HepG2 (cell line): ENCODE results near the gene SYPL2. TPM values are rescaled to one million over a fixed set of nuclear protein-coding genes. Genes with fewer than 3 reads are reported as not detected.

Experiments used
- ARNT ChIP-seq: fragments of 450-650 bp; IDR thresholded peaks from 2 replicates; pipeline ENCODE4 v1.6.1; 2017
- CBX2 ChIP-seq, 2 experiments: fragments of 200-600 bp in 1 of 2; sonication (generic); formaldehyde crosslinking in 1 of 2; IDR thresholded peaks; 2 replicates each; pipeline versions ENCODE4 v1.7.0 to v1.8.1; 2018 to 2022; ENCODE audit warnings: low read depth in 2 of 2, low read length in 1 of 2, mild to moderate bottlenecking in 1 of 2, missing genetic modification reagents in 1 of 2
- FOSL2 ChIP-seq: sonication (generic); formaldehyde crosslinking; IDR thresholded peaks from 2 replicates; pipeline ENCODE4 v1.4.0; 2020; ENCODE audit warnings: missing genetic modification reagents
- FOXK2 ChIP-seq: fragments of 450-650 bp; IDR thresholded peaks from 2 replicates; pipeline ENCODE4 v1.6.1; 2016
- GABPA ChIP-seq, 2 experiments: IDR thresholded peaks; 2 replicates each; pipeline ENCODE4 v1.6.1; 2011 to 2016; ENCODE audit warnings: low read depth in 2 of 2, low read length in 1 of 2, missing biosample characterization in 1 of 2, missing genetic modification characterization in 1 of 2
- ISX ChIP-seq: sonication (generic); formaldehyde crosslinking; conservative IDR thresholded peaks from 2 replicates; pipeline ENCODE4 v1.5.0; 2020; ENCODE audit warnings: missing genetic modification reagents
- NFE2L2 ChIP-seq: fragments of 150-350 bp; IDR thresholded peaks from 2 replicates; pipeline ENCODE4 v1.6.1; 2014; ENCODE audit warnings: low read length
- NR3C1 ChIP-seq: sonication (generic); formaldehyde crosslinking; IDR thresholded peaks from 2 replicates; pipeline ENCODE4 v1.4.0; 2020; ENCODE audit warnings: missing genetic modification reagents
- PAWR ChIP-seq: sonication (generic); formaldehyde crosslinking; IDR thresholded peaks from 2 replicates; pipeline ENCODE4 v1.4.0; 2020; ENCODE audit warnings: missing genetic modification reagents, mild to moderate bottlenecking, borderline replicate concordance
- POLR2G ChIP-seq: fragments of 200-400 bp; formaldehyde crosslinking; IDR thresholded peaks from 2 replicates; pipeline ENCODE4 v1.6.1; 2018; ENCODE audit warnings: mild to moderate bottlenecking, low read depth, low read length, moderate library complexity
- SUZ12 ChIP-seq: fragments of 150-350 bp; IDR thresholded peaks from 2 replicates; pipeline ENCODE4 v1.6.1; 2014; ENCODE audit warnings: low read depth, low read length
- TMF1 ChIP-seq: sonication (generic); formaldehyde crosslinking; IDR thresholded peaks from 2 replicates; pipeline ENCODE4 v1.8.1; 2022; ENCODE audit warnings: low read depth, missing genetic modification reagents
- WIZ ChIP-seq: sonication (generic); formaldehyde crosslinking; IDR thresholded peaks from 2 replicates; pipeline ENCODE4 v1.5.1; 2020; ENCODE audit warnings: mild to moderate bottlenecking, missing genetic modification reagents
- ZFP1 ChIP-seq: IDR thresholded peaks from 2 replicates; pipeline ENCODE4 v1.6.1; 2016
- ZMYM4 ChIP-seq: sonication (generic); formaldehyde crosslinking; IDR thresholded peaks from 2 replicates; pipeline ENCODE4 v1.8.1; 2023; ENCODE audit warnings: mild to moderate bottlenecking, missing genetic modification reagents
- ZNF205 ChIP-seq: IDR thresholded peaks from 2 replicates; pipeline ENCODE4 v1.6.1; 2018; ENCODE audit warnings: missing biosample characterization, missing genetic modification reagents
- ZNF235 ChIP-seq: sonication (generic); formaldehyde crosslinking; IDR thresholded peaks from 2 replicates; pipeline ENCODE4 v1.8.1; 2023; ENCODE audit warnings: mild to moderate bottlenecking, missing genetic modification reagents, borderline replicate concordance
- ZNF343 ChIP-seq: sonication (generic); formaldehyde crosslinking; IDR thresholded peaks from 2 replicates; pipeline ENCODE4 v1.4.0; 2020; ENCODE audit warnings: mild to moderate bottlenecking, missing genetic modification reagents
- ZNF441 ChIP-seq: sonication (generic); formaldehyde crosslinking; IDR thresholded peaks from 2 replicates; pipeline ENCODE4 v1.7.0; 2021; ENCODE audit warnings: missing genetic modification reagents, borderline replicate concordance
- ZNF446 ChIP-seq: sonication (generic); formaldehyde crosslinking; IDR thresholded peaks from 2 replicates; pipeline ENCODE4 v1.5.0; 2020; ENCODE audit warnings: mild to moderate bottlenecking, missing genetic modification reagents
- ZNF530 ChIP-seq: sonication (generic); formaldehyde crosslinking; IDR thresholded peaks from 2 replicates; pipeline ENCODE4 v1.5.0; 2020; ENCODE audit warnings: low read depth, mild to moderate bottlenecking, missing genetic modification reagents
- ZNF747 ChIP-seq: sonication (generic); formaldehyde crosslinking; IDR thresholded peaks from 2 replicates; pipeline ENCODE4 v1.8.1; 2023; ENCODE audit warnings: missing genetic modification reagents, mild to moderate bottlenecking, borderline replicate concordance
- ZNF788 ChIP-seq: sonication (generic); formaldehyde crosslinking; IDR thresholded peaks from 2 replicates; pipeline ENCODE4 v1.5.0; 2020; ENCODE audit warnings: mild to moderate bottlenecking, missing genetic modification reagents, borderline replicate concordance
- ZSCAN30 ChIP-seq: sonication (generic); formaldehyde crosslinking; IDR thresholded peaks from 2 replicates; pipeline ENCODE4 v1.5.0; 2020; ENCODE audit warnings: mild to moderate bottlenecking, missing genetic modification reagents
- polyA plus RNA-seq, 8 experiments: library from polyadenylated mRNA; depleted of rRNA in 3 of 8; stranded (reverse) in 7 of 8; unstranded in 1 of 8; fragments of >200 nt; fragmentation: Illumina TruSeq in 4 of 8; extraction: Trizol in 4 of 8; gene quantifications; 2 replicates each; pipeline versions ENCODE4 v1.2.1 to v1.2.3, GENCODE V29; 2011 to 2016; ENCODE audit warnings: low read depth in 4 of 8, missing spikeins in 1 of 8, mixed read lengths in 1 of 8; ENCODE audit not compliant: insufficient read depth in 1 of 8
- total RNA-seq, 5 experiments: library from RNA; depleted of rRNA; stranded (reverse); fragments of >200 nt; fragmentation: Illumina TruSeq; extraction: Trizol; gene quantifications; 2 replicates each; pipeline ENCODE4 v1.2.3, GENCODE V29; 2016; ENCODE audit warnings: low read depth in 1 of 5
- TF ChIP-seq, protein P1 (sequence below): sonication (generic); formaldehyde crosslinking; IDR thresholded peaks from 2 replicates; pipeline ENCODE4 v1.5.1; 2020; ENCODE audit warnings: missing genetic modification reagents, mild to moderate bottlenecking, borderline replicate concordance
- TF ChIP-seq, protein P2 (sequence below): conservative IDR thresholded peaks from 2 replicates; pipeline ENCODE4 v1.6.1; 2018; ENCODE audit warnings: missing genetic modification reagents
- TF ChIP-seq, protein P3 (sequence below): sonication (generic); formaldehyde crosslinking; IDR thresholded peaks from 2 replicates; pipeline ENCODE4 v1.5.0; 2020; ENCODE audit warnings: mild to moderate bottlenecking, missing genetic modification reagents
- TF ChIP-seq, protein P4 (sequence below): sonication (generic); formaldehyde crosslinking; IDR thresholded peaks from 2 replicates; pipeline ENCODE4 v1.4.0; 2020; ENCODE audit warnings: missing genetic modification reagents; ENCODE audit errors: not compliant biosample characterization

Gene SYPL2
- total and polyA plus RNA-seq, 2 of the 13 experiments (the other 11 are each of a cell fraction or from before 2014, with no cell fraction given) = 0.17 to 0.24 TPM

- TF ChIP-seq ZNF205 (CRISPR knock-in tag) (no peak), TMF1 (no peak), ZNF235 (CRISPR knock-in tag) (no peak), CBX2 (IDR thresholded peaks at IDR 0.05; ENCODE audit: low read depth, low read length) (no peak), CBX2 (CRISPR knock-in tag; IDR thresholded peaks at IDR 0.05; ENCODE audit: low read depth) (no peak), GABPA (IDR thresholded peaks at IDR 0.05; ENCODE audit: low read depth, low read length) (no peak), GABPA (CRISPR knock-in tag; IDR thresholded peaks at IDR 0.05; ENCODE audit: low read depth) (0 out of 2 replicates have a peak, but pooled peaks have one; percentile 23), POLR2G (no peak), NFE2L2 (no peak), ZNF788 (CRISPR knock-in tag) (no peak), PAWR (no peak), ISX (no peak), ZNF446 (CRISPR knock-in tag) (no peak), ZNF747 (CRISPR knock-in tag) (no peak), ZNF530 (CRISPR knock-in tag) (no peak), FOSL2 (CRISPR knock-in tag) (peak; percentile 47), ZSCAN30 (CRISPR knock-in tag) (no peak), ZFP1 (no peak), ARNT (no peak), NR3C1 (CRISPR knock-in tag) (no peak), SUZ12 (no peak), WIZ (CRISPR knock-in tag) (no peak), ZMYM4 (no peak), ZNF343 (CRISPR knock-in tag) (no peak), FOXK2 (peak; percentile 57), ZNF441 (CRISPR knock-in tag) (no peak)
- TF ChIP-seq, protein P1, sequence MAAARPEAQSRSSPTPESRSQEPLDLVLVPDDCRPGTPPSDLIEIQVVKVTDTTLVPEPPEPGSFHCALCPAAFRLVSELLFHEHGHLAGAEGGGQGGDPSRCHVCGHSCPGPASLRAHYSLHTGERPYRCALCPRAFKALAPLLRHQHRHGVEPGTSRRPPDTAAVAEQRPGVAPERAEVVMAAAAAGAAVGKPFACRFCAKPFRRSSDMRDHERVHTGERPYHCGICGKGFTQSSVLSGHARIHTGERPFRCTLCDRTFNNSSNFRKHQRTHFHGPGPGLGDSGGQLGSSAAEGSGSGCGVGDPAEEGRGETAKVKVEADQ (CRISPR knock-in tag) = no peak
- TF ChIP-seq, protein P2, sequence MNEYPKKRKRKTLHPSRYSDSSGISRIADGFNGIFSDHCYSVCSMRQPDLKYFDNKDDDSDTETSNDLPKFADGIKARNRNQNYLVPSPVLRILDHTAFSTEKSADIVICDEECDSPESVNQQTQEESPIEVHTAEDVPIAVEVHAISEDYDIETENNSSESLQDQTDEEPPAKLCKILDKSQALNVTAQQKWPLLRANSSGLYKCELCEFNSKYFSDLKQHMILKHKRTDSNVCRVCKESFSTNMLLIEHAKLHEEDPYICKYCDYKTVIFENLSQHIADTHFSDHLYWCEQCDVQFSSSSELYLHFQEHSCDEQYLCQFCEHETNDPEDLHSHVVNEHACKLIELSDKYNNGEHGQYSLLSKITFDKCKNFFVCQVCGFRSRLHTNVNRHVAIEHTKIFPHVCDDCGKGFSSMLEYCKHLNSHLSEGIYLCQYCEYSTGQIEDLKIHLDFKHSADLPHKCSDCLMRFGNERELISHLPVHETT = no peak
- TF ChIP-seq, protein P3, sequence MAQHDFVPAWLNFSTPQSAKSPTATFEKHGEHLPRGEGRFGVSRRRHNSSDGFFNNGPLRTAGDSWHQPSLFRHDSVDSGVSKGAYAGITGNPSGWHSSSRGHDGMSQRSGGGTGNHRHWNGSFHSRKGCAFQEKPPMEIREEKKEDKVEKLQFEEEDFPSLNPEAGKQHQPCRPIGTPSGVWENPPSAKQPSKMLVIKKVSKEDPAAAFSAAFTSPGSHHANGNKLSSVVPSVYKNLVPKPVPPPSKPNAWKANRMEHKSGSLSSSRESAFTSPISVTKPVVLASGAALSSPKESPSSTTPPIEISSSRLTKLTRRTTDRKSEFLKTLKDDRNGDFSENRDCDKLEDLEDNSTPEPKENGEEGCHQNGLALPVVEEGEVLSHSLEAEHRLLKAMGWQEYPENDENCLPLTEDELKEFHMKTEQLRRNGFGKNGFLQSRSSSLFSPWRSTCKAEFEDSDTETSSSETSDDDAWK = no peak
- TF ChIP-seq, protein P4, sequence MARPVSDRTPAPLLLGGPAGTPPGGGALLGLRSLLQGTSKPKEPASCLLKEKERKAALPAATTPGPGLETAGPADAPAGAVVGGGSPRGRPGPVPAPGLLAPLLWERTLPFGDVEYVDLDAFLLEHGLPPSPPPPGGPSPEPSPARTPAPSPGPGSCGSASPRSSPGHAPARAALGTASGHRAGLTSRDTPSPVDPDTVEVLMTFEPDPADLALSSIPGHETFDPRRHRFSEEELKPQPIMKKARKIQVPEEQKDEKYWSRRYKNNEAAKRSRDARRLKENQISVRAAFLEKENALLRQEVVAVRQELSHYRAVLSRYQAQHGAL (CRISPR knock-in tag) = no peak
These were observed 25.3 kb upstream of the SYPL2 start (continued) for GRCh38 chr1:109441069-109441468.
